ENCODE data around the gene GLCE. TPM values are rescaled to one million over a fixed set of nuclear protein-coding genes. Genes with fewer than 3 reads are reported as not detected.

GLCE gene
- total and polyA plus RNA-seq, 10 of the 15 experiments (the other 5 are each of a cell fraction or from before 2014, with no cell fraction given): 2.1 to 11.9 (median 2.9) TPM

- no peak for TF ChIP-seq KDM1A (IDR thresholded peaks at IDR 0.05; ENCODE audit: borderline replicate concordance)
- no peak for TF ChIP-seq HCFC1 (IDR thresholded peaks at IDR 0.05; ENCODE audit: low read length)
- TF ChIP-seq, protein P1, sequence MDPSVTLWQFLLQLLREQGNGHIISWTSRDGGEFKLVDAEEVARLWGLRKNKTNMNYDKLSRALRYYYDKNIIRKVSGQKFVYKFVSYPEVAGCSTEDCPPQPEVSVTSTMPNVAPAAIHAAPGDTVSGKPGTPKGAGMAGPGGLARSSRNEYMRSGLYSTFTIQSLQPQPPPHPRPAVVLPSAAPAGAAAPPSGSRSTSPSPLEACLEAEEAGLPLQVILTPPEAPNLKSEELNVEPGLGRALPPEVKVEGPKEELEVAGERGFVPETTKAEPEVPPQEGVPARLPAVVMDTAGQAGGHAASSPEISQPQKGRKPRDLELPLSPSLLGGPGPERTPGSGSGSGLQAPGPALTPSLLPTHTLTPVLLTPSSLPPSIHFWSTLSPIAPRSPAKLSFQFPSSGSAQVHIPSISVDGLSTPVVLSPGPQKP (IDR thresholded peaks at IDR 0.05; ENCODE audit: low read depth, low read length): no peak
Measured at GRCh38 chr15:69135499-69135898, 24.9 kb upstream of the GLCE start (continued).

DNA sequence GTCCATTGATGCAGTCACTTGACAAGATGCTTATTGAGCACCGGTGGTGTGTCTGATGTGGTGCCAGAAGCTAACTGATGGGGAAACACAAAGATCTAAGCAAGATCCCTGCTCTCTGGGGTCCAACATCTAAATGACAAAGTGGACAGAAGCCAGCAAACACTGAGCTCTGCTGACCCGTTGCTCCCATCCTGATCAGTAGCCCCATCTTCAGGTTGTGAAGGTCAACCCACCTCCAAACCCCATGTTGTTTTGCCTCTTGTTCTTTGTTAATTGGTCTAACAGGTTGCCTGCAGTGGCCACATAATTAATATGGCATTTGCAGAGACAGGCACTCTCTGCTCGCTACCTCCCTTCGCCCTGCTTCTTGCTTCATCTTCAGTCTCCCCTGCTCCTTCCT lies 21.5 kb upstream of the GLCE start:
- WGBS (ENCODE audit: insufficient coverage, insufficient replicate concordance, low lambda C conversion rate, missing lambda C conversion rate): 46% methylated on average over 4 of the region's 4 CpGs
- DNase-seq (ENCODE audit: low read depth, low spot score) (no peak), FAIRE-seq (no peak), ATAC-seq (no peak)
- Histone ChIP-seq H2AFZ (ENCODE audit: control insufficient read depth, low read depth, low read length) (no peak overlapping the region), H3K36me3 (ENCODE audit: control insufficient read depth in 2 of 2, insufficient read depth in 2 of 2, low read length in 1 of 2) (no peaks in the 10 kb centered on the region), H3K4me1 (ENCODE audit: control insufficient read depth, insufficient read depth, low read length) (no peaks in the 10 kb centered on the region), H3K4me3 (no peak overlapping the region), H3K27ac (ENCODE audit: control insufficient read depth, insufficient read depth) (no peak overlapping the region), H4K20me1 (ENCODE audit: control insufficient read depth, insufficient read depth) (no peaks in the 10 kb centered on the region), H3K9me3 (replicated peaks; ENCODE audit: control insufficient read depth, insufficient read depth, low read length) (no peaks in the 10 kb centered on the region), H3K27me3 (replicated peaks in 1 of 2; ENCODE audit: control insufficient read depth in 2 of 2, insufficient read depth in 2 of 2, low read length in 1 of 2) (0 out of 4 replicates have a peak, but pooled peaks cover 0 to 4% of the 10 kb centered on the region in 2 experiments), H3K4me2 (ENCODE audit: control insufficient read depth, insufficient read depth) (no peak overlapping the region), H3K79me2 (ENCODE audit: control insufficient read depth, insufficient read depth, low read length) (no peaks in the 10 kb centered on the region), H3K9ac (ENCODE audit: control insufficient read depth, insufficient read depth, low read length) (no peak overlapping the region)
- RAD21 ChIA-PET (ENCODE audit: unreplicated experiment): interaction anchor here (1.1 kb wide), 1 partner anchor 256 kb away, joined by 3 read pairs; no protein-coding TSS in a partner anchor
- no TSS peak for BruUV-seq (replicated peaks)
- SMC1A ChIA-PET (ENCODE audit: uncharacterized antibody, unreplicated experiment): interaction anchor here (0.9 to 2.2 kb wide), 4 partner anchors 9 to 255 kb away, joined by 3 to 6 read pairs (median 4); no protein-coding TSS in a partner anchor
- CTCF ChIA-PET: interaction anchor here (0.9 to 1.7 kb wide), 3 partner anchors 9 to 18 kb away, joined by 3 to 4 read pairs (median 3); no protein-coding TSS in a partner anchor
- POLR2A ChIA-PET: interaction anchor here (1.4 kb wide), 1 partner anchor 23 kb away, joined by 3 read pairs; no protein-coding TSS in a partner anchor
- TF ChIP-seq, protein P2, sequence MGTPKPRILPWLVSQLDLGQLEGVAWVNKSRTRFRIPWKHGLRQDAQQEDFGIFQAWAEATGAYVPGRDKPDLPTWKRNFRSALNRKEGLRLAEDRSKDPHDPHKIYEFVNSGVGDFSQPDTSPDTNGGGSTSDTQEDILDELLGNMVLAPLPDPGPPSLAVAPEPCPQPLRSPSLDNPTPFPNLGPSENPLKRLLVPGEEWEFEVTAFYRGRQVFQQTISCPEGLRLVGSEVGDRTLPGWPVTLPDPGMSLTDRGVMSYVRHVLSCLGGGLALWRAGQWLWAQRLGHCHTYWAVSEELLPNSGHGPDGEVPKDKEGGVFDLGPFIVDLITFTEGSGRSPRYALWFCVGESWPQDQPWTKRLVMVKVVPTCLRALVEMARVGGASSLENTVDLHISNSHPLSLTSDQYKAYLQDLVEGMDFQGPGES (IDR thresholded peaks at IDR 0.05): no peak
- no peak for TF ChIP-seq POU2F2 (IDR thresholded peaks at IDR 0.05; ENCODE audit: borderline replicate concordance, low read depth, low read length)
- no peak for TF ChIP-seq NFYA (IDR thresholded peaks at IDR 0.05; ENCODE audit: borderline replicate concordance, low read depth, low read length)
- TF ChIP-seq SMAD5 (IDR thresholded peaks at IDR 0.05; ENCODE audit: low read depth): no peak
- no peak for TF ChIP-seq ZNF592 (IDR thresholded peaks at IDR 0.05)
- no peak for TF ChIP-seq CEBPB (IDR thresholded peaks at IDR 0.05; ENCODE audit: borderline replicate concordance in 1 of 2, low read depth in 2 of 2, low read length in 2 of 2)
- no peak for TF ChIP-seq KDM1A (IDR thresholded peaks at IDR 0.05; ENCODE audit: borderline replicate concordance)
- TF ChIP-seq TCF7 (IDR thresholded peaks at IDR 0.05; ENCODE audit: borderline replicate concordance): no peak
- TF ChIP-seq CBFB (IDR thresholded peaks at IDR 0.05; ENCODE audit: low read depth): no peak
- TF ChIP-seq MTA3 (IDR thresholded peaks at IDR 0.05; ENCODE audit: borderline replicate concordance, low read length): no peak
- TF ChIP-seq BACH1 (IDR thresholded peaks at IDR 0.05; ENCODE audit: borderline replicate concordance): no peak
- TF ChIP-seq MAX (IDR thresholded peaks at IDR 0.05; ENCODE audit: low read depth, low read length): no peak
- in situ Hi-C loops (cut with MboI) (no loop called here), intact Hi-C loops (cut with micrococcal nuclease; ENCODE audit: unreplicated experiment) (no loop called here)

All from GM12878 (cell line).